ENCODE measurements around the gene UTY.

DNA sequence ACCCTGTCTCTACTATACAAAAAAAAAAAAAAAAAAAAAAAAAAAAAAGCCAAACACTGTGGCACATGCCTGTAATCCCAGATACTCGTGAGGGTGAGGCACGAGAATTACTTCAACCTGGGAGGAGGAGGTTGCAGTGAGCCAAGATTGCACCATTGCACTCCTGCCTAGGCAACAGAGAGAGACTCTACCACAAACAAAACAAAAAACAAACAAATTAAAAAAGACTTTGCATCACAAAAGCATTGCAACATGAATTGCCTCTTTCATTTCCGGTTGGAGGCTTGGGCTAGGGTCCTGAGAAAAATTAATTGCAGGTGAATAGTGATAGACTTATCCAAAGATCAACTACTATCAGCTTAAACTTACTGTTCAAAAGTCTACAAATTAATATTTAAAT lies 180.4 kb downstream of the UTY start:
- TF ChIP-seq TCF12 (IDR thresholded peaks at IDR 0.05) (no peak), TCF12 (CRISPR knock-in tag; IDR thresholded peaks at IDR 0.05) (no peak), ZNF780A (CRISPR knock-in tag; IDR thresholded peaks at IDR 0.05) (no peak), ZSCAN9 (CRISPR knock-in tag; IDR thresholded peaks at IDR 0.05; ENCODE audit: borderline replicate concordance) (no peak), ARNT (IDR thresholded peaks at IDR 0.05) (no peak), CEBPG (CRISPR knock-in tag; IDR thresholded peaks at IDR 0.05) (no peak), ATAD3A (CRISPR knock-in tag; IDR thresholded peaks at IDR 0.05) (no peak), SUZ12 (IDR thresholded peaks at IDR 0.05; ENCODE audit: low read depth, low read length) (no peak), RAD21 (CRISPR knock-in tag; IDR thresholded peaks at IDR 0.05) (no peak), ZC3H13 (CRISPR knock-in tag; IDR thresholded peaks at IDR 0.05) (no peak), CAMTA2 (CRISPR knock-in tag; IDR thresholded peaks at IDR 0.05; ENCODE audit: borderline replicate concordance) (no peak), POGZ (CRISPR knock-in tag; IDR thresholded peaks at IDR 0.05) (no peak)
- TF ChIP-seq, protein P1, sequence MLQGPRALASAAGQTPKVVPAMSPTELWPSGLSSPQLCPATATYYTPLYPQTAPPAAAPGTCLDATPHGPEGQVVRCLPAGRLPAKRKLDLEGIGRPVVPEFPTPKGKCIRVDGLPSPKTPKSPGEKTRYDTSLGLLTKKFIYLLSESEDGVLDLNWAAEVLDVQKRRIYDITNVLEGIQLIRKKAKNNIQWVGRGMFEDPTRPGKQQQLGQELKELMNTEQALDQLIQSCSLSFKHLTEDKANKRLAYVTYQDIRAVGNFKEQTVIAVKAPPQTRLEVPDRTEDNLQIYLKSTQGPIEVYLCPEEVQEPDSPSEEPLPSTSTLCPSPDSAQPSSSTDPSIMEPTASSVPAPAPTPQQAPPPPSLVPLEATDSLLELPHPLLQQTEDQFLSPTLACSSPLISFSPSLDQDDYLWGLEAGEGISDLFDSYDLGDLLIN (CRISPR knock-in tag; IDR thresholded peaks at IDR 0.05; ENCODE audit: borderline replicate concordance): no peak
- TF ChIP-seq, protein P2, sequence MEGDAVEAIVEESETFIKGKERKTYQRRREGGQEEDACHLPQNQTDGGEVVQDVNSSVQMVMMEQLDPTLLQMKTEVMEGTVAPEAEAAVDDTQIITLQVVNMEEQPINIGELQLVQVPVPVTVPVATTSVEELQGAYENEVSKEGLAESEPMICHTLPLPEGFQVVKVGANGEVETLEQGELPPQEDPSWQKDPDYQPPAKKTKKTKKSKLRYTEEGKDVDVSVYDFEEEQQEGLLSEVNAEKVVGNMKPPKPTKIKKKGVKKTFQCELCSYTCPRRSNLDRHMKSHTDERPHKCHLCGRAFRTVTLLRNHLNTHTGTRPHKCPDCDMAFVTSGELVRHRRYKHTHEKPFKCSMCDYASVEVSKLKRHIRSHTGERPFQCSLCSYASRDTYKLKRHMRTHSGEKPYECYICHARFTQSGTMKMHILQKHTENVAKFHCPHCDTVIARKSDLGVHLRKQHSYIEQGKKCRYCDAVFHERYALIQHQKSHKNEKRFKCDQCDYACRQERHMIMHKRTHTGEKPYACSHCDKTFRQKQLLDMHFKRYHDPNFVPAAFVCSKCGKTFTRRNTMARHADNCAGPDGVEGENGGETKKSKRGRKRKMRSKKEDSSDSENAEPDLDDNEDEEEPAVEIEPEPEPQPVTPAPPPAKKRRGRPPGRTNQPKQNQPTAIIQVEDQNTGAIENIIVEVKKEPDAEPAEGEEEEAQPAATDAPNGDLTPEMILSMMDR (CRISPR knock-in tag; IDR thresholded peaks at IDR 0.05): no peak
- TF ChIP-seq, protein P3, sequence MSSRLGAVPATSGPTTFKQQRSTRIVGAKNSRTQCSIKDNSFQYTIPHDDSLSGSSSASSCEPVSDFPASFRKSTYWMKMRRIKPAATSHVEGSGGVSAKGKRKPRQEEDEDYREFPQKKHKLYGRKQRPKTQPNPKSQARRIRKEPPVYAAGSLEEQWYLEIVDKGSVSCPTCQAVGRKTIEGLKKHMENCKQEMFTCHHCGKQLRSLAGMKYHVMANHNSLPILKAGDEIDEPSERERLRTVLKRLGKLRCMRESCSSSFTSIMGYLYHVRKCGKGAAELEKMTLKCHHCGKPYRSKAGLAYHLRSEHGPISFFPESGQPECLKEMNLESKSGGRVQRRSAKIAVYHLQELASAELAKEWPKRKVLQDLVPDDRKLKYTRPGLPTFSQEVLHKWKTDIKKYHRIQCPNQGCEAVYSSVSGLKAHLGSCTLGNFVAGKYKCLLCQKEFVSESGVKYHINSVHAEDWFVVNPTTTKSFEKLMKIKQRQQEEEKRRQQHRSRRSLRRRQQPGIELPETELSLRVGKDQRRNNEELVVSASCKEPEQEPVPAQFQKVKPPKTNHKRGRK (CRISPR knock-in tag; IDR thresholded peaks at IDR 0.05): no peak

Data from HepG2 (cell line).